GM18520 (cell line): ENCODE data around the gene RSRC1.

ENCODE experiments used
- ATAC-seq: cut with Tn5 transposase; IDR thresholded peaks from one replicate; pipeline ENCODE4 v1.9.1; 2021; ENCODE audit not compliant: unreplicated experiment

The RSRC1 gene

DNA sequence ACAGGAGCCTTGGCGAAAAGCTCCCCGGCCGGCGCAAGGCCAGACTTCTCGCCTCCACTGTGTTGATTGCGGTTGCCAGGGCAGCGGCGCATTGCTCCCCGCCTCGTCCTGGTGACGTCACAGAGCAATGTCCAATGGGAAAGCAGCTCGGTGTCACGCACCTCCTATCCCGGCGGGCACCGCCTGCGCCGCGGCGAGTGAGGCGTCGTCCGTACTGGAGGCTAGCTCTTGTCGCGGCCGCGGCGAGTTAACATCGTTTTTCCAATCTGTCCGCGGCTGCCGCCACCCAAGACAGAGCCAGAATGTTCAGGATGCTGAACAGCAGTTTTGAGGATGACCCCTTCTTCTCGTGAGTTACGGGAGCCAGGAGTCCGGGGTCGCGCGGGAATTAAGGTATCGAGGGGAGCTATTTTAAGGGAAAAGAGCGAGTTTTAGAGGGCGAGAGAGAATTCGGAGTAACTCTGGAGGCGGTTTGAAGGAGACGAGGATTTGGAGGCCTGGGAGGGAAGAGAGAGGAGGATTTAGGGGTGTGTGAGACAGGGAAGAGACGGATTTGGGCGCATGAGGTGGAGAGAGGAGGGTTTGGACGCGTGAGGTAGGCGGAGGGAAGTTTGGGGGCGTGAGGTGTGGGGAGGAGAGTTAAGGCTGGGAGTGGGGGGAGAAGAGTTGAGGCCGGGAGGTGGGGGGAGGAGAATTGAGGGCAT is 461.3 kb downstream of the RSRC1 start, which contains the start of gene MLF1:
TSS of gene MLF1 (plus strand) at position 196 of the 704 bp plus-strand sequence. CDS start at position 303, 107 bp downstream.
- ATAC-seq: peak; percentile 100

DNA sequence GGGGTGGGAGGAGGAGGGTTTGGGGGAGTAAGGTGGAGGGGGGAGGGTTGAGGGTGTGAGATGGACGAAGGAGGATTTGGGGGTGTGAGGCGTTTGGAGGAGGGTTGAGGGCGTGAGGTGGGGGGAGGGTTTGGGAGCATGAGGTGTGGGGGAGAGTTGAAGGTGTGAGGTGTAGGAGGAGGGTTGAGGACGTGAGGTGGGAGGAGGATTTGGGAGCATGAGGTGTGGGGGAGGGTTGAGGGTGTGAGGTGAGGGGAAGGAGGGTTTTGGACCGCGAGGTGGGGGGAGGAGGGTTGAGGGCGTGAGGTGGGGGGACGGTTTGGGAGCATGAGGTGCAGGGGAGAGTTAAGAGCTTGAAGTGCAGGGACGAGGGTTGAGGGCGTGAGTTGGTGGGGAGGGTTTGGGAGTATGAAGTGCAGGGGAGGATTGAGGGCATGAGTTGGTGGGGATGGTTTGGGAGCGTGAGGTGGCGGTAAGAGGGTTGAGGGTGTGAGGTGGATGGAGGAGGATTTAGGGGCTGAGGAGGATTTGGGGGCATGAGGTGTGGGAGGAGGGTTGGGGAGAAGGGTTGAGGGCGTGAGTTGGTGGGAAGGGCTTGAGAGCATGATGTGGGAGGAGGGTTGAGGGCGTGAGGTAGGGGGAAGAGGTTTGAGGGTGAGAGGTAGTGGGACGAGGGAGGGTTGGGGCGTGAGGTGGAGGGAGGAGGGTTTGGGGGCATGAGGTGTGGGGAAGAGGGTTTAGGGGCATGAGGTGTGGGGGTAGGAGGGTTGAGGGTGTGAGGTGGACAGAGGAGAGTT is 462.3 kb downstream of the RSRC1 start:
- no peak for ATAC-seq

- ATAC-seq: no peak
These were observed 462.8 kb downstream of the RSRC1 start for GRCh38 chr3:158572766-158573060.

GRCh38 chr3:158573714-158574113 is 463.8 kb downstream of the RSRC1 start:
- ATAC-seq: no peak

- no peak for ATAC-seq
These were observed 464.8 kb downstream of the RSRC1 start for GRCh38 chr3:158574646-158575045.

- no peak for ATAC-seq
These were observed 480.3 kb downstream of the RSRC1 start for GRCh38 chr3:158590223-158590622.
